ENCODE data around the gene EID3.

EID3 gene

GRCh38 chr12:104305349-104305748 lies 1.8 kb downstream of the EID3 start:
- DNase-seq (ENCODE audit: extremely low spot score), result no peak
- POLR2A ChIA-PET, result no interaction called here

GRCh38 chr12:104306376-104306775 lies 2.8 kb downstream of the EID3 start:
- CTCF ChIA-PET, result interaction anchor here (1.4 kb wide), 1 partner anchor 10 kb away, joined by 3 read pairs; no protein-coding TSS in a partner anchor
- no peak for DNase-seq (ENCODE audit: extremely low spot score)
- TF ChIP-seq FOXK2 (IDR thresholded peaks at IDR 0.05) (no peak), ARNT (IDR thresholded peaks at IDR 0.05) (no peak), ZNF384 (IDR thresholded peaks at IDR 0.05) (no peak), TARDBP (IDR thresholded peaks at IDR 0.05) (no peak), ELF4 (IDR thresholded peaks at IDR 0.05) (no peak)
- POLR2A ChIA-PET, result no interaction called here

More at GRCh38 chr12:104305349-104305748, 1.8 kb downstream of the EID3 start:
- no peak for TF ChIP-seq L3MBTL2 (conservative IDR thresholded peaks at IDR 0.05)
- no peak for TF ChIP-seq PKNOX1 (IDR thresholded peaks at IDR 0.05)
- no peak for TF ChIP-seq NFRKB (IDR thresholded peaks at IDR 0.05)
- no peak for TF ChIP-seq FOXM1 (IDR thresholded peaks at IDR 0.05; ENCODE audit: borderline replicate concordance)
- CTCF ChIA-PET, result no interaction called here

GRCh38 chr12:104306943-104307654 lies 3.6 kb downstream of the EID3 start:
- ChIA-PET POLR2A (interaction anchor here (0.7 kb wide), 1 partner anchor 32 kb away, joined by 3 read pairs; no protein-coding TSS in a partner anchor), CTCF (interaction anchor here (0.6 to 1.4 kb wide), 2 partner anchors 11 to 758 kb away, joined by 3 read pairs; no protein-coding TSS in a partner anchor)
- no peak for DNase-seq (ENCODE audit: extremely low spot score)
- TF ChIP-seq CTBP1 (IDR thresholded peaks at IDR 0.05; ENCODE audit: borderline replicate concordance) (no peak), FOXM1 (IDR thresholded peaks at IDR 0.05; ENCODE audit: borderline replicate concordance) (no peak), PKNOX1 (IDR thresholded peaks at IDR 0.05) (no peak), ZNF384 (IDR thresholded peaks at IDR 0.05) (no peak), HDGF (IDR thresholded peaks at IDR 0.05; ENCODE audit: borderline replicate concordance) (no peak), FOXA1 (IDR thresholded peaks at IDR 0.05) (no peak)

- ChIA-PET CTCF (interaction anchor here (1.4 kb wide), 1 partner anchor 12 kb away, joined by 3 read pairs; no protein-coding TSS in a partner anchor), POLR2A (interaction anchor here (0.7 kb wide), 1 partner anchor 31 kb away, joined by 3 read pairs; no protein-coding TSS in a partner anchor)
- no peak for TF ChIP-seq SP1 (IDR thresholded peaks at IDR 0.05)
- no peak for TF ChIP-seq FOXA1 (IDR thresholded peaks at IDR 0.05)
- no peak for TF ChIP-seq LEF1 (IDR thresholded peaks at IDR 0.05; ENCODE audit: borderline replicate concordance)
- no peak for TF ChIP-seq TARDBP (IDR thresholded peaks at IDR 0.05)
- no peak for TF ChIP-seq ELF4 (IDR thresholded peaks at IDR 0.05)
- no peak for TF ChIP-seq L3MBTL2 (conservative IDR thresholded peaks at IDR 0.05)
- no peak for TF ChIP-seq NFRKB (IDR thresholded peaks at IDR 0.05)
- no peak for TF ChIP-seq ARNT (IDR thresholded peaks at IDR 0.05)
- TF ChIP-seq FOXM1 (IDR thresholded peaks at IDR 0.05; ENCODE audit: borderline replicate concordance), result no peak
- no peak for TF ChIP-seq ZNF384 (IDR thresholded peaks at IDR 0.05)
- no peak for TF ChIP-seq BHLHE40 (IDR thresholded peaks at IDR 0.05; ENCODE audit: borderline replicate concordance)
- TF ChIP-seq CTBP1 (IDR thresholded peaks at IDR 0.05; ENCODE audit: borderline replicate concordance), result no peak
- no peak for TF ChIP-seq FOXK2 (IDR thresholded peaks at IDR 0.05)
- no peak for TF ChIP-seq PKNOX1 (IDR thresholded peaks at IDR 0.05)
- TF ChIP-seq SUZ12 (IDR thresholded peaks at IDR 0.05), result no peak
- no peak for TF ChIP-seq HDGF (IDR thresholded peaks at IDR 0.05; ENCODE audit: borderline replicate concordance)
- no peak for DNase-seq (ENCODE audit: extremely low spot score)
These were observed 4.1 kb downstream of the EID3 start for GRCh38 chr12:104307655-104308000.

- DNase-seq (ENCODE audit: extremely low spot score), result no peak
- ChIA-PET CTCF (interaction anchor here (0.6 to 0.7 kb wide), 2 partner anchors 13 to 391 kb away, joined by 3 to 4 read pairs; no protein-coding TSS in a partner anchor), POLR2A (no interaction called here)
- TF ChIP-seq PKNOX1 (IDR thresholded peaks at IDR 0.05), result no peak
- TF ChIP-seq ARNT (IDR thresholded peaks at IDR 0.05), result no peak
- TF ChIP-seq CTBP1 (IDR thresholded peaks at IDR 0.05; ENCODE audit: borderline replicate concordance), result no peak
- TF ChIP-seq BHLHE40 (IDR thresholded peaks at IDR 0.05; ENCODE audit: borderline replicate concordance), result no peak
- no peak for TF ChIP-seq L3MBTL2 (conservative IDR thresholded peaks at IDR 0.05)
- no peak for TF ChIP-seq FOXM1 (IDR thresholded peaks at IDR 0.05; ENCODE audit: borderline replicate concordance)
- no peak for TF ChIP-seq NFRKB (IDR thresholded peaks at IDR 0.05)
- no peak for TF ChIP-seq SP1 (IDR thresholded peaks at IDR 0.05)
- no peak for TF ChIP-seq SUZ12 (IDR thresholded peaks at IDR 0.05)
- TF ChIP-seq ELF4 (IDR thresholded peaks at IDR 0.05), result no peak
- TF ChIP-seq HDGF (IDR thresholded peaks at IDR 0.05; ENCODE audit: borderline replicate concordance), result no peak
These were observed 6.0 kb downstream of the EID3 start for GRCh38 chr12:104309446-104309993.
